ENCODE data around the gene PLCL2.

PLCL2 gene

DNA sequence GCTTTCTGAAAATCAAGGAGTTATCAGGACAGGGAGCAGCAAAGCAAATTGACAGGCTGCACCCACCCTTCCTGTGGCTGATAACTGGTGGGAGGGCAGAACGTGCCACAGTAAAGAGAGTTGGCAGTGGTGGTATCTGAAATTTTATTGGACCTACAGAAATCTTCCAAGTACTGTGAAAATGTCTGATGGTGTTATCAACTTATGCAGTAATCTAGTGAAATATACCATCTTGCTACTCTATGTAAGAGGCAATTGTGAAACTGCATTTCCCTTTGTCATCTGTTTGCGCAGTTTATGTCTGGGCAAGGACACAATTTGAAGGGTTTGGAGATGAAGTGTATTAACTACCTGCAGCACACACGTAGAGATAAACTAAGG, 1.5 kb downstream of the PLCL2 start:
- Histone ChIP-seq H3K4me1 (ENCODE audit: low read depth, poor library complexity, severe bottlenecking) (peaks cover 33% of the 10 kb centered on the region), H3K27ac (peak overlapping the region; percentile 73), H3K9ac (peak overlapping the region; percentile 85), H3K79me2 (ENCODE audit: insufficient read depth, low read depth) (peaks cover 63% of the 10 kb centered on the region), H4K20me1 (ENCODE audit: insufficient read depth) (no peaks in the 10 kb centered on the region), H2AFZ (ENCODE audit: low read depth) (no peak overlapping the region), H3K4me2 (peak overlapping the region; percentile 63), H3K27me3 (ENCODE audit: insufficient read depth, low read depth) (no peaks in the 10 kb centered on the region), H3K36me3 (ENCODE audit: insufficient read depth) (no peaks in the 10 kb centered on the region), H3K4me3 (IDR thresholded peaks at IDR 0.05; ENCODE audit: insufficient read depth, low read depth, low read length) (peak overlapping the region; percentile 12)
- TF ChIP-seq, protein P1, sequence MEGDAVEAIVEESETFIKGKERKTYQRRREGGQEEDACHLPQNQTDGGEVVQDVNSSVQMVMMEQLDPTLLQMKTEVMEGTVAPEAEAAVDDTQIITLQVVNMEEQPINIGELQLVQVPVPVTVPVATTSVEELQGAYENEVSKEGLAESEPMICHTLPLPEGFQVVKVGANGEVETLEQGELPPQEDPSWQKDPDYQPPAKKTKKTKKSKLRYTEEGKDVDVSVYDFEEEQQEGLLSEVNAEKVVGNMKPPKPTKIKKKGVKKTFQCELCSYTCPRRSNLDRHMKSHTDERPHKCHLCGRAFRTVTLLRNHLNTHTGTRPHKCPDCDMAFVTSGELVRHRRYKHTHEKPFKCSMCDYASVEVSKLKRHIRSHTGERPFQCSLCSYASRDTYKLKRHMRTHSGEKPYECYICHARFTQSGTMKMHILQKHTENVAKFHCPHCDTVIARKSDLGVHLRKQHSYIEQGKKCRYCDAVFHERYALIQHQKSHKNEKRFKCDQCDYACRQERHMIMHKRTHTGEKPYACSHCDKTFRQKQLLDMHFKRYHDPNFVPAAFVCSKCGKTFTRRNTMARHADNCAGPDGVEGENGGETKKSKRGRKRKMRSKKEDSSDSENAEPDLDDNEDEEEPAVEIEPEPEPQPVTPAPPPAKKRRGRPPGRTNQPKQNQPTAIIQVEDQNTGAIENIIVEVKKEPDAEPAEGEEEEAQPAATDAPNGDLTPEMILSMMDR (conservative IDR thresholded peaks at IDR 0.05; ENCODE audit: low read depth, low read length): no peak

DNA sequence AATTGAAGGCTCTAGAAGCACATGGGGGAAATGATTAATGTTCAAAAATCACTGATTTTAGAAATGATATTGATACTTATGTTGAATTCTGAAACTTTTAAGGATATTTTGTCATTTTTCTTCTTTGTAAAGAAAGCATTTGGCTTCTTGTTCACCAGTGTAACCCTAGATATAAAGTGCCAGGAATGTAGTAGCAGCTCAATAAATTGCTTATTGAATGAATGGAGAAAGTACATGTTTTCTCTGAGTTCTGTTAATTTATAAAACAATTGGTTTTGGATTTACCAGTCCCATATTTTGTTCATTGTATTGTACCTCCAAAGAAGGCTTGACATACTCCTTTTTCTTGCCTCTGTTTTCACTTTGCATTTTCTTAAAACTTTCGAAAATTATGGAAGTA, 2.4 kb downstream of the PLCL2 start:
- peak overlapping the region; percentile 85 for H3K9ac ChIP-seq
- TF ChIP-seq, protein P1 (conservative IDR thresholded peaks at IDR 0.05; ENCODE audit: low read depth, low read length): no peak
- H3K79me2 ChIP-seq (ENCODE audit: insufficient read depth, low read depth): peaks cover 71% of the 10 kb centered on the region
- no peaks in the 10 kb centered on the region for H3K36me3 ChIP-seq (ENCODE audit: insufficient read depth)
- H3K4me2 ChIP-seq: peak overlapping the region; percentile 63
- peaks cover 41% of the 10 kb centered on the region for H3K4me1 ChIP-seq (ENCODE audit: low read depth, poor library complexity, severe bottlenecking)
- H2AFZ ChIP-seq (ENCODE audit: low read depth): no peak overlapping the region
- H3K27ac ChIP-seq: peak overlapping the region; percentile 73
- H4K20me1 ChIP-seq (ENCODE audit: insufficient read depth): no peaks in the 10 kb centered on the region
- no peaks in the 10 kb centered on the region for H3K27me3 ChIP-seq (ENCODE audit: insufficient read depth, low read depth)
- peak overlapping the region; percentile 8 for H3K4me3 ChIP-seq (IDR thresholded peaks at IDR 0.05; ENCODE audit: insufficient read depth, low read depth, low read length)

DNA sequence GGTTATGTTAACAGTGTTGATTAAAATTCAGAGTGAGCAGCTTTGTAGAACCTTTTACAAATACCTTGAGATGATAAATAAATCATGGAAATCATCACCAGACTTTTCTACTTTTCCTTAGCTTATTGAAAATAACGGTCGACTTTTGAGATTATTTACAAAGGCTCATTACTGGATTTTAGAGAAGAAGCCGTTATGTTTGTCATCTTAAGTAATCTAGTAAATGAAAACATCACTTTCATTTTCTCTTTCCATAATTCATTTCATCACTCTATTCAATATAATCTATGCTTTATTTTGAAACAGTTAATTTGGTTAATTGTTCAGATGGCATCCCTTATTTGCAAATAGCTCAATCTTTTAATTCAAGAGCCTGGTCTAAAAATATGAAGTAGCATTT, 3.6 kb downstream of the PLCL2 start:
- no peak overlapping the region for H2AFZ ChIP-seq (ENCODE audit: low read depth)
- H3K36me3 ChIP-seq (ENCODE audit: insufficient read depth): no peaks in the 10 kb centered on the region
- H3K79me2 ChIP-seq (ENCODE audit: insufficient read depth, low read depth): peaks cover 83% of the 10 kb centered on the region
- H3K9ac ChIP-seq: peak overlapping the region; percentile 85; the same call in 1 of the 2 replicates
- H3K4me2 ChIP-seq: peak overlapping the region; percentile 63
- H3K4me1 ChIP-seq (ENCODE audit: low read depth, poor library complexity, severe bottlenecking): peaks cover 53% of the 10 kb centered on the region
- H3K4me3 ChIP-seq (IDR thresholded peaks at IDR 0.05; ENCODE audit: insufficient read depth, low read depth, low read length): no peak overlapping the region
- H4K20me1 ChIP-seq (ENCODE audit: insufficient read depth): no peaks in the 10 kb centered on the region
- H3K27me3 ChIP-seq (ENCODE audit: insufficient read depth, low read depth): no peaks in the 10 kb centered on the region
- peak overlapping the region; percentile 73 for H3K27ac ChIP-seq
- TF ChIP-seq, protein P1 (conservative IDR thresholded peaks at IDR 0.05; ENCODE audit: low read depth, low read length): no peak

DNA sequence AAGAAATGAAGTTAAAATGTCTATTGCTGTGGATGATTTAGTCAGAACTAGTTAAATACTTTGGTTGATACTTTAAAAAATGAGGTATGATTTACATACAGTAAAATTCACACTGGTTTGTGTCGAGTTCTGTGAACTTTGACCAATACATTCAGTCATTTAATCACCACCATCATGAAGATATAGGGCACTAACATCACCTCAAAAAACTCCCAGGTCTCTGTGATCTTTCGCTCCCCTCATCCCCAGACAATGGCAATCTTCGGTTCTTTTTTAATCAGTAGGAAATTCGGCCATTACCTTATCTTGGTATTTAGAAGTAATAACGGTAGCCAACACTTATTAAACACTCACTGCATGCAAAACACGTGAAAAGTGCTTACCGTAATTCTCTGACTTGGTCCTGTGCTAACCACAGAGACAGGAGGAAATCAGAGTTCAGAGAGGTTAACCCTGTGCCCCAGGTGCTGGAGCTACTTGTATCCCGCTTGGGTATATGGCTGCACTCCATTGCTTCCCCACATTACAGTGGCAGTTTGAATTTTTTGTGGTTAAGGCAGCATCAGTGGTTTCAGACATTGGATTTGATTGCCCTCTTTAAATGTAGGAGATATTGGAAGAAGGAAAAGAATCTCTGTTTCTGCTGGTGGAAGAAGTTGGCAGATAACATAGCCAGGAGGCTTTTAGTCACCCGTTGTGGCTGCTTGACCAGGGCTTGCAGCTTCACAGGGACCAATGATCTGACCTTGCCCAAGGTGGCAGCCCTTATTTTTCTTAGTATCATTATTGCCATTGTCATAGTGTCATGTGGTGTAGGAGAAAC, 4.2 kb downstream of the PLCL2 start:
- no peak overlapping the region for H3K4me3 ChIP-seq (IDR thresholded peaks at IDR 0.05; ENCODE audit: insufficient read depth, low read depth, low read length)
- peak overlapping the region; percentile 85; the same call in 1 of the 2 replicates for H3K9ac ChIP-seq
- peaks cover 60% of the 10 kb centered on the region for H3K4me1 ChIP-seq (ENCODE audit: low read depth, poor library complexity, severe bottlenecking)
- no peaks in the 10 kb centered on the region for H4K20me1 ChIP-seq (ENCODE audit: insufficient read depth)
- H3K27ac ChIP-seq: peak overlapping the region; percentile 73
- H3K27me3 ChIP-seq (ENCODE audit: insufficient read depth, low read depth): no peaks in the 10 kb centered on the region
- no peaks in the 10 kb centered on the region for H3K36me3 ChIP-seq (ENCODE audit: insufficient read depth)
- TF ChIP-seq, protein P1 (conservative IDR thresholded peaks at IDR 0.05; ENCODE audit: low read depth, low read length): no peak
- H2AFZ ChIP-seq (ENCODE audit: low read depth): no peak overlapping the region
- H3K79me2 ChIP-seq (ENCODE audit: insufficient read depth, low read depth): peaks cover 90% of the 10 kb centered on the region
- H3K4me2 ChIP-seq: peak overlapping the region; percentile 63
